HCT116 (cell line): ENCODE measurements around the gene ENKD1.

Source experiments
- POLR2AphosphoS5 ChIP-seq: IDR thresholded peaks from 2 replicates; pipeline ENCODE4 v1.6.1; 2011; ENCODE audit warnings: mild to moderate bottlenecking, low read depth, low read length, moderate library complexity
- TF ChIP-seq, protein P1 (sequence below), 3 experiments: fragments of 200-600 bp in 1 of 3; sonication (generic) in 1 of 3; IDR thresholded peaks in 2 of 3; conservative IDR thresholded peaks in 1 of 3; 2 replicates each; pipeline ENCODE4 v1.5.1; 2012 to 2017; ENCODE audit warnings: low read depth in 2 of 3, low read length in 2 of 3, antibody characterized with exemption in 1 of 3, borderline replicate concordance in 1 of 3, control low read depth in 1 of 3, mild to moderate bottlenecking in 1 of 3, mixed read lengths in 1 of 3, mixed run types in 1 of 3, moderate library complexity in 1 of 3; ENCODE audit not compliant: insufficient read depth in 1 of 3
- TF ChIP-seq, protein P2 (sequence below): IDR thresholded peaks from 2 replicates; pipeline ENCODE4 v1.6.1; 2012; ENCODE audit warnings: low read depth

DNA sequence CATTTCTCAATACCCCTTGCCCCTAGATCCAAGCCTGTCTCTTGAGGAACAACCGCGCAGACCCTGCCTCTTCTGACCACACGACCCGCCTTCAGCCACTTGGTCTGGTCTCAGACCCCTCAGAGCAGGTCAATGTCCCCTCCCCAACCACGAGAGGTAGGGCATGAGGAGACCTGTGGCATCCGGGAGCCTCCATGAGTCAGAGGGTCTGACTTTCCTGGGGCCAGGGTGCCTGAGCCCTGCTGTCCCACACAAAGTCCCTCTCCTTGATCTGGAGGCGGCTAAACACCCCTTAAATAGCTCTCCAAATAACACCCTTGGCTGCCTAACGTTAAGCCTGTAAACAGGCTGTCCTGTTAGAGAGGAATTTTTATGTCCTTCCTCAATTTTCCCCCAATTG is 16.5 kb downstream of the ENKD1 start:
- no peak for TF ChIP-seq POLR2AphosphoS5
- TF ChIP-seq, protein P1, sequence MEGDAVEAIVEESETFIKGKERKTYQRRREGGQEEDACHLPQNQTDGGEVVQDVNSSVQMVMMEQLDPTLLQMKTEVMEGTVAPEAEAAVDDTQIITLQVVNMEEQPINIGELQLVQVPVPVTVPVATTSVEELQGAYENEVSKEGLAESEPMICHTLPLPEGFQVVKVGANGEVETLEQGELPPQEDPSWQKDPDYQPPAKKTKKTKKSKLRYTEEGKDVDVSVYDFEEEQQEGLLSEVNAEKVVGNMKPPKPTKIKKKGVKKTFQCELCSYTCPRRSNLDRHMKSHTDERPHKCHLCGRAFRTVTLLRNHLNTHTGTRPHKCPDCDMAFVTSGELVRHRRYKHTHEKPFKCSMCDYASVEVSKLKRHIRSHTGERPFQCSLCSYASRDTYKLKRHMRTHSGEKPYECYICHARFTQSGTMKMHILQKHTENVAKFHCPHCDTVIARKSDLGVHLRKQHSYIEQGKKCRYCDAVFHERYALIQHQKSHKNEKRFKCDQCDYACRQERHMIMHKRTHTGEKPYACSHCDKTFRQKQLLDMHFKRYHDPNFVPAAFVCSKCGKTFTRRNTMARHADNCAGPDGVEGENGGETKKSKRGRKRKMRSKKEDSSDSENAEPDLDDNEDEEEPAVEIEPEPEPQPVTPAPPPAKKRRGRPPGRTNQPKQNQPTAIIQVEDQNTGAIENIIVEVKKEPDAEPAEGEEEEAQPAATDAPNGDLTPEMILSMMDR (IDR thresholded peaks at IDR 0.05 in 2 of 3, conservative IDR thresholded peaks at IDR 0.05 in 1 of 3; ENCODE audit: borderline replicate concordance in 1 of 3, insufficient read depth in 1 of 3, low read depth in 2 of 3, low read length in 2 of 3), result no peak
- TF ChIP-seq, protein P2, sequence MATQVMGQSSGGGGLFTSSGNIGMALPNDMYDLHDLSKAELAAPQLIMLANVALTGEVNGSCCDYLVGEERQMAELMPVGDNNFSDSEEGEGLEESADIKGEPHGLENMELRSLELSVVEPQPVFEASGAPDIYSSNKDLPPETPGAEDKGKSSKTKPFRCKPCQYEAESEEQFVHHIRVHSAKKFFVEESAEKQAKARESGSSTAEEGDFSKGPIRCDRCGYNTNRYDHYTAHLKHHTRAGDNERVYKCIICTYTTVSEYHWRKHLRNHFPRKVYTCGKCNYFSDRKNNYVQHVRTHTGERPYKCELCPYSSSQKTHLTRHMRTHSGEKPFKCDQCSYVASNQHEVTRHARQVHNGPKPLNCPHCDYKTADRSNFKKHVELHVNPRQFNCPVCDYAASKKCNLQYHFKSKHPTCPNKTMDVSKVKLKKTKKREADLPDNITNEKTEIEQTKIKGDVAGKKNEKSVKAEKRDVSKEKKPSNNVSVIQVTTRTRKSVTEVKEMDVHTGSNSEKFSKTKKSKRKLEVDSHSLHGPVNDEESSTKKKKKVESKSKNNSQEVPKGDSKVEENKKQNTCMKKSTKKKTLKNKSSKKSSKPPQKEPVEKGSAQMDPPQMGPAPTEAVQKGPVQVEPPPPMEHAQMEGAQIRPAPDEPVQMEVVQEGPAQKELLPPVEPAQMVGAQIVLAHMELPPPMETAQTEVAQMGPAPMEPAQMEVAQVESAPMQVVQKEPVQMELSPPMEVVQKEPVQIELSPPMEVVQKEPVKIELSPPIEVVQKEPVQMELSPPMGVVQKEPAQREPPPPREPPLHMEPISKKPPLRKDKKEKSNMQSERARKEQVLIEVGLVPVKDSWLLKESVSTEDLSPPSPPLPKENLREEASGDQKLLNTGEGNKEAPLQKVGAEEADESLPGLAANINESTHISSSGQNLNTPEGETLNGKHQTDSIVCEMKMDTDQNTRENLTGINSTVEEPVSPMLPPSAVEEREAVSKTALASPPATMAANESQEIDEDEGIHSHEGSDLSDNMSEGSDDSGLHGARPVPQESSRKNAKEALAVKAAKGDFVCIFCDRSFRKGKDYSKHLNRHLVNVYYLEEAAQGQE, result no peak
